Transverse colon (tissue), 4 donors: ENCODE data around the gene CREB5. TPM values are rescaled to one million over a fixed set of nuclear protein-coding genes. Genes with fewer than 3 reads are reported as not detected.

Experiments used
- DNase-seq: peaks from one replicate; pipeline ENCODE4 v3.0.0-alpha.2; 2019
- H3K27ac ChIP-seq, 4 donors: fragments of 200-600 bp; sonication (generic); 2 replicates each; pipeline ENCODE4 v1.5.1; 2016 to 2018; ENCODE audit warnings: inconsistent platforms in 4 of 4
- H3K27me3 ChIP-seq: fragments of 200-600 bp; sonication (generic); 2 replicates; pipeline ENCODE4 v1.5.1; 2017; ENCODE audit warnings: inconsistent platforms
- H3K36me3 ChIP-seq, 4 donors: fragments of 200-600 bp; sonication (generic); 2 replicates each; pipeline ENCODE4 v1.5.1; 2017 to 2019; ENCODE audit warnings: inconsistent platforms in 4 of 4
- H3K4me1 ChIP-seq, 4 donors: fragments of 200-600 bp; sonication (generic); 2 replicates each; pipeline ENCODE4 v1.5.1; 2017 to 2020; ENCODE audit warnings: inconsistent platforms in 4 of 4
- H3K4me3 ChIP-seq, 4 donors: fragments of 200-600 bp; sonication (generic); 1 replicate in 1 of 4; 2 replicates in 3 of 4; pipeline versions ENCODE4 v1.5.1 to v1.6.1; 2017 to 2019; ENCODE audit warnings: inconsistent platforms in 4 of 4
- H3K9me3 ChIP-seq, 2 donors: fragments of 200-600 bp; sonication (generic); 2 replicates each; pipeline ENCODE4 v1.5.1; 2017 to 2019; ENCODE audit warnings: inconsistent platforms in 2 of 2
- CTCF ChIP-seq, 5 experiments: fragments of 200-600 bp in 3 of 5; fragments of 450-650 bp in 2 of 5; sonication (generic) in 3 of 5; IDR thresholded peaks; 1 replicate in 2 of 5; 2 replicates in 3 of 5; pipeline ENCODE4 v1.5.1; 2016 to 2017; ENCODE audit warnings: antibody characterized with exemption in 5 of 5, inconsistent platforms in 3 of 5, mild to moderate bottlenecking in 2 of 5, moderate library complexity in 1 of 5
- EP300 ChIP-seq: sonication (generic); formaldehyde crosslinking; IDR thresholded peaks from one replicate; pipeline ENCODE4 v1.6.1; 2017; ENCODE audit warnings: antibody characterized with exemption, low read depth
- POLR2A ChIP-seq: fragments of 450-650 bp; IDR thresholded peaks from one replicate; pipeline ENCODE4 v1.6.1; 2016; ENCODE audit warnings: antibody characterized with exemption, mild to moderate bottlenecking, moderate library complexity
- POLR2AphosphoS5 ChIP-seq, 3 donors: sonication (generic); formaldehyde crosslinking; IDR thresholded peaks; one replicate each; pipeline ENCODE4 v1.6.1; 2016; ENCODE audit warnings: antibody characterized with exemption in 3 of 3
- WGBS, 2 donors: methylation state at CpG; one replicate each; pipeline ENCODE4 v1.1.5; 2018; ENCODE audit warnings: low coverage in 1 of 2; 5-methylcytosine and 5-hydroxymethylcytosine counted together
- in situ Hi-C, 4 donors: fragments of 200-750 bp; cut with MboI; loops; one replicate each; pipeline versions ENCODE4 v1.15.0 to v1.15.1; 2017; ENCODE audit warnings: low sequenced_read_pairs in 3 of 4, low pct_ligation_motif_present in 1 of 4, low pct_unique_long_range_greater_than_20kb in 1 of 4
- intact Hi-C: fragments of 100-400 bp; cut with DNase I; formaldehyde crosslinking; loops from one replicate; pipeline ENCODE4 v1.15.1; 2023; ENCODE audit warnings: low total_unique reads
- total RNA-seq, 4 donors: library from RNA; depleted of rRNA; stranded (reverse); fragments of >200 nt; gene quantifications; one replicate each; pipeline ENCODE4 v1.1.0, GENCODE V29; 2016

The CREB5 gene
- total RNA-seq, 4 donors from 2014 or later = 3.0 to 12.2 (median 7.0) TPM

- Histone ChIP-seq H3K36me3 (no peaks in the 10 kb centered on the region), H3K27ac (no peak overlapping the region), H3K4me1 (peaks cover 0 to 15% (median 4%) of the 10 kb centered on the region in 4 donors), H3K27me3 (peaks cover 34% of the 10 kb centered on the region), H3K9me3 (no peaks in the 10 kb centered on the region), H3K4me3 (no peak overlapping the region)
- no peak for TF ChIP-seq POLR2A
- no peak for TF ChIP-seq EP300
- TF ChIP-seq CTCF (IDR thresholded peaks at IDR 0.05) = no peak
- TF ChIP-seq POLR2AphosphoS5 (IDR thresholded peaks at IDR 0.05) = no peak
- no peak for DNase-seq
- WGBS, 2 donors = 72 to 82% methylated on average over 1 to 4 of the region's 4 CpGs
- intact Hi-C loops (no loop called here), in situ Hi-C loops (loop anchor here in 3 of 4 donors (10.0 to 25.0 kb wide), 3 partner anchors 461 to 568 kb away; no protein-coding TSS in a partner anchor)
Measured at GRCh38 chr7:28855538-28856217, 443.4 kb downstream of the CREB5 start.

GRCh38 chr7:28856656-28857055 lies 444.3 kb downstream of the CREB5 start:
- 73 to 77% methylated on average over 4 to 5 of the region's 5 CpGs for WGBS, 2 donors
- no peaks in the 10 kb centered on the region for H3K36me3 ChIP-seq
- peaks cover 0 to 15% (median 4%) of the 10 kb centered on the region in 4 donors for H3K4me1 ChIP-seq
- no peaks in the 10 kb centered on the region for H3K9me3 ChIP-seq
- in situ Hi-C loops = loop anchor here in 3 of 4 donors (10.0 to 25.0 kb wide), 3 partner anchors 462 to 569 kb away; no protein-coding TSS in a partner anchor
- DNase-seq = no peak
- no peak for TF ChIP-seq POLR2A
- no peak for TF ChIP-seq POLR2AphosphoS5 (IDR thresholded peaks at IDR 0.05)
- intact Hi-C loops = no loop called here
- no peak overlapping the region for H3K27ac ChIP-seq
- no peak overlapping the region for H3K4me3 ChIP-seq
- H3K27me3 ChIP-seq = peaks cover 24% of the 10 kb centered on the region

- WGBS, 2 donors = 29% methylated on average over 1 of the region's 1 CpG; no CpG with 5 or more reads in 1 of the 2 donors
- in situ Hi-C loops = loop anchor here in 3 of 4 donors (10.0 to 25.0 kb wide), 3 partner anchors 463 to 571 kb away; no protein-coding TSS in a partner anchor
- DNase-seq = no peak
Measured at GRCh38 chr7:28858206-28858605, 445.9 kb downstream of the CREB5 start.

GRCh38 chr7:28858895-28859294 lies 446.6 kb downstream of the CREB5 start:
- DNase-seq = no peak
- no peak overlapping the region for H3K27ac ChIP-seq
- H3K36me3 ChIP-seq = no peaks in the 10 kb centered on the region
- H3K4me1 ChIP-seq = peaks cover 0 to 5% (median under 1%) of the 10 kb centered on the region in 4 donors
- intact Hi-C loops = no loop called here
- peaks cover 12% of the 10 kb centered on the region for H3K27me3 ChIP-seq
- H3K4me3 ChIP-seq = no peak overlapping the region
- H3K9me3 ChIP-seq = no peaks in the 10 kb centered on the region
- in situ Hi-C loops = loop anchor here in 3 of 4 donors (10.0 to 25.0 kb wide), 3 partner anchors 464 to 572 kb away; no protein-coding TSS in a partner anchor
- 88 to 91% methylated on average over 3 to 6 of the region's 6 CpGs for WGBS, 2 donors
- TF ChIP-seq CTCF (IDR thresholded peaks at IDR 0.05) (no peak), EP300 (no peak), POLR2A (no peak), POLR2AphosphoS5 (IDR thresholded peaks at IDR 0.05) (no peak)

More at GRCh38 chr7:28858206-28858605, 445.9 kb downstream of the CREB5 start:
- TF ChIP-seq POLR2AphosphoS5 (IDR thresholded peaks at IDR 0.05) (no peak), EP300 (no peak), POLR2A (no peak)
- peaks cover 13% of the 10 kb centered on the region for H3K27me3 ChIP-seq
- H3K27ac ChIP-seq = no peak overlapping the region
- H3K4me3 ChIP-seq = no peak overlapping the region
- H3K36me3 ChIP-seq = no peaks in the 10 kb centered on the region
- intact Hi-C loops = no loop called here
- H3K4me1 ChIP-seq = peaks cover 0 to 12% (median 4%) of the 10 kb centered on the region in 4 donors
- H3K9me3 ChIP-seq = no peaks in the 10 kb centered on the region

GRCh38 chr7:28861825-28862224 lies 449.5 kb downstream of the CREB5 start:
- Histone ChIP-seq H3K4me3 (no peak overlapping the region), H3K9me3 (no peaks in the 10 kb centered on the region), H3K27ac (no peak overlapping the region), H3K4me1 (no peaks in the 10 kb centered on the region), H3K27me3 (peaks cover 13% of the 10 kb centered on the region), H3K36me3 (no peaks in the 10 kb centered on the region)
- 88 to 89% methylated on average over 4 of the region's 4 CpGs for WGBS, 2 donors
- intact Hi-C loops (no loop called here), in situ Hi-C loops (loop anchor here in 2 of 4 donors (5.0 to 25.0 kb wide), 2 partner anchors 475 to 575 kb away; no protein-coding TSS in a partner anchor)
- TF ChIP-seq POLR2A = no peak
- TF ChIP-seq POLR2AphosphoS5 (IDR thresholded peaks at IDR 0.05) = no peak
- no peak for TF ChIP-seq CTCF (IDR thresholded peaks at IDR 0.05)
- TF ChIP-seq EP300 = no peak
- DNase-seq = no peak
